Liver (tissue), 3 donors: ENCODE measurements around the gene YTHDF1.

ENCODE experiments used
- FOXA1 ChIP-seq: IDR thresholded peaks from 2 replicates; pipeline ENCODE4 v1.6.1; 2016; ENCODE audit warnings: antibody characterized with exemption
- RAD21 ChIP-seq, 2 donors: IDR thresholded peaks; 2 replicates each; pipeline ENCODE4 v1.6.1; 2016; ENCODE audit warnings: antibody characterized with exemption in 2 of 2, mild to moderate bottlenecking in 2 of 2
- TAF1 ChIP-seq: conservative IDR thresholded peaks from 2 replicates; pipeline ENCODE4 v1.6.1; 2016; ENCODE audit warnings: antibody characterized with exemption, mild to moderate bottlenecking
- YY1 ChIP-seq: IDR thresholded peaks from 2 replicates; pipeline ENCODE4 v1.6.1; 2016; ENCODE audit warnings: antibody characterized with exemption, mild to moderate bottlenecking
- TF ChIP-seq, protein P1 (sequence below): fragments of 150-350 bp; IDR thresholded peaks from 2 replicates; pipeline ENCODE4 v1.5.1; 2017; ENCODE audit warnings: improper control_type of control experiment, low read depth, low read length; ENCODE audit not compliant: missing input control
- TF ChIP-seq, protein P2 (sequence below): IDR thresholded peaks from 2 replicates; pipeline ENCODE4 v1.6.1; 2016; ENCODE audit warnings: antibody characterized with exemption
- TF ChIP-seq, protein P3 (sequence below): IDR thresholded peaks from 2 replicates; pipeline ENCODE4 v1.6.1; 2016; ENCODE audit warnings: antibody characterized with exemption, mild to moderate bottlenecking
- TF ChIP-seq, protein P4 (sequence below): IDR thresholded peaks from 2 replicates; pipeline ENCODE4 v1.6.1; 2016; ENCODE audit warnings: antibody characterized with exemption
- donor health status: healthy.
- donor health status: healthy.

DNA sequence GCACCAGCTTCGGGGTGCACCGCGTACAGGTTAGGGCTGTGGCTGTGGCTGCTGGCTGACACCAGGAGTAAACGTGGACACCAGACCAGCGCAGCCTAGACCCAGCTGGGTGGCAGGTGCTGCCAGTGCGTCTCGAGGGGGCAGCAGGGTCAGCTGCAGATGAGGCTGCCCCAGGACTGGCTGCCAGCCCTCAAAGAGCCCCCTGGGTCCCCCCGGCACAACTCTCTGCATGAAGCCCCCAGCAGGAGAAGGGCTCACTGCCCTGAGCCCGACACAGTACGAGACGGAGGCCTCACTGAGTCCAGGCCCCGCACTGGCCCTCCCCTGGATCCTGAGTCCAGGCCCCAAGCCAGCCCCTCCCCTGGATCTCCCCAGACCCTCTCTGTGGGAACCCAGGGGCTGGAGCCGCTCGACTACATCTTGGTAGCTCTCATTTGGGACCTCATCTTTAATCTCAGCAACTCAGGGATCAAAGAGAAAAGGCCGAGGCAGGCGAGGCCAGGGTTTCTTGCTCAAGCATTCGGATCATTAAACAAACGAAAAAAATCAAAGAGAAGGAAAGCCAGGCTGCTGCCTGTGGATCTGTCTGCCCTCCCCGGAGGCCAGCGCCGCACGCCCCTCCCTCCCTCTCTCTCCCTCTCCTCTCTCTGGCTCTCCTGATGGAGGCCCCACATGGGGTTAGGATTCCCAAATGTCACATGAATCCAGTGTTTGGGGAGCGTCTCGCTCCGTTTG is 45.3 kb upstream of the YTHDF1 start:
- TF ChIP-seq, protein P1, sequence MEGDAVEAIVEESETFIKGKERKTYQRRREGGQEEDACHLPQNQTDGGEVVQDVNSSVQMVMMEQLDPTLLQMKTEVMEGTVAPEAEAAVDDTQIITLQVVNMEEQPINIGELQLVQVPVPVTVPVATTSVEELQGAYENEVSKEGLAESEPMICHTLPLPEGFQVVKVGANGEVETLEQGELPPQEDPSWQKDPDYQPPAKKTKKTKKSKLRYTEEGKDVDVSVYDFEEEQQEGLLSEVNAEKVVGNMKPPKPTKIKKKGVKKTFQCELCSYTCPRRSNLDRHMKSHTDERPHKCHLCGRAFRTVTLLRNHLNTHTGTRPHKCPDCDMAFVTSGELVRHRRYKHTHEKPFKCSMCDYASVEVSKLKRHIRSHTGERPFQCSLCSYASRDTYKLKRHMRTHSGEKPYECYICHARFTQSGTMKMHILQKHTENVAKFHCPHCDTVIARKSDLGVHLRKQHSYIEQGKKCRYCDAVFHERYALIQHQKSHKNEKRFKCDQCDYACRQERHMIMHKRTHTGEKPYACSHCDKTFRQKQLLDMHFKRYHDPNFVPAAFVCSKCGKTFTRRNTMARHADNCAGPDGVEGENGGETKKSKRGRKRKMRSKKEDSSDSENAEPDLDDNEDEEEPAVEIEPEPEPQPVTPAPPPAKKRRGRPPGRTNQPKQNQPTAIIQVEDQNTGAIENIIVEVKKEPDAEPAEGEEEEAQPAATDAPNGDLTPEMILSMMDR, result no peak
- TF ChIP-seq TAF1, result no peak
- TF ChIP-seq, protein P2, sequence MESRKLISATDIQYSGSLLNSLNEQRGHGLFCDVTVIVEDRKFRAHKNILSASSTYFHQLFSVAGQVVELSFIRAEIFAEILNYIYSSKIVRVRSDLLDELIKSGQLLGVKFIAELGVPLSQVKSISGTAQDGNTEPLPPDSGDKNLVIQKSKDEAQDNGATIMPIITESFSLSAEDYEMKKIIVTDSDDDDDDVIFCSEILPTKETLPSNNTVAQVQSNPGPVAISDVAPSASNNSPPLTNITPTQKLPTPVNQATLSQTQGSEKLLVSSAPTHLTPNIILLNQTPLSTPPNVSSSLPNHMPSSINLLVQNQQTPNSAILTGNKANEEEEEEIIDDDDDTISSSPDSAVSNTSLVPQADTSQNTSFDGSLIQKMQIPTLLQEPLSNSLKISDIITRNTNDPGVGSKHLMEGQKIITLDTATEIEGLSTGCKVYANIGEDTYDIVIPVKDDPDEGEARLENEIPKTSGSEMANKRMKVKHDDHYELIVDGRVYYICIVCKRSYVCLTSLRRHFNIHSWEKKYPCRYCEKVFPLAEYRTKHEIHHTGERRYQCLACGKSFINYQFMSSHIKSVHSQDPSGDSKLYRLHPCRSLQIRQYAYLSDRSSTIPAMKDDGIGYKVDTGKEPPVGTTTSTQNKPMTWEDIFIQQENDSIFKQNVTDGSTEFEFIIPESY, result no peak
- no peak for TF ChIP-seq RAD21 (IDR thresholded peaks at IDR 0.05)
- TF ChIP-seq YY1, result no peak
- TF ChIP-seq, protein P3, sequence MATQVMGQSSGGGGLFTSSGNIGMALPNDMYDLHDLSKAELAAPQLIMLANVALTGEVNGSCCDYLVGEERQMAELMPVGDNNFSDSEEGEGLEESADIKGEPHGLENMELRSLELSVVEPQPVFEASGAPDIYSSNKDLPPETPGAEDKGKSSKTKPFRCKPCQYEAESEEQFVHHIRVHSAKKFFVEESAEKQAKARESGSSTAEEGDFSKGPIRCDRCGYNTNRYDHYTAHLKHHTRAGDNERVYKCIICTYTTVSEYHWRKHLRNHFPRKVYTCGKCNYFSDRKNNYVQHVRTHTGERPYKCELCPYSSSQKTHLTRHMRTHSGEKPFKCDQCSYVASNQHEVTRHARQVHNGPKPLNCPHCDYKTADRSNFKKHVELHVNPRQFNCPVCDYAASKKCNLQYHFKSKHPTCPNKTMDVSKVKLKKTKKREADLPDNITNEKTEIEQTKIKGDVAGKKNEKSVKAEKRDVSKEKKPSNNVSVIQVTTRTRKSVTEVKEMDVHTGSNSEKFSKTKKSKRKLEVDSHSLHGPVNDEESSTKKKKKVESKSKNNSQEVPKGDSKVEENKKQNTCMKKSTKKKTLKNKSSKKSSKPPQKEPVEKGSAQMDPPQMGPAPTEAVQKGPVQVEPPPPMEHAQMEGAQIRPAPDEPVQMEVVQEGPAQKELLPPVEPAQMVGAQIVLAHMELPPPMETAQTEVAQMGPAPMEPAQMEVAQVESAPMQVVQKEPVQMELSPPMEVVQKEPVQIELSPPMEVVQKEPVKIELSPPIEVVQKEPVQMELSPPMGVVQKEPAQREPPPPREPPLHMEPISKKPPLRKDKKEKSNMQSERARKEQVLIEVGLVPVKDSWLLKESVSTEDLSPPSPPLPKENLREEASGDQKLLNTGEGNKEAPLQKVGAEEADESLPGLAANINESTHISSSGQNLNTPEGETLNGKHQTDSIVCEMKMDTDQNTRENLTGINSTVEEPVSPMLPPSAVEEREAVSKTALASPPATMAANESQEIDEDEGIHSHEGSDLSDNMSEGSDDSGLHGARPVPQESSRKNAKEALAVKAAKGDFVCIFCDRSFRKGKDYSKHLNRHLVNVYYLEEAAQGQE, result no peak
- TF ChIP-seq FOXA1, result no peak
- TF ChIP-seq, protein P4, sequence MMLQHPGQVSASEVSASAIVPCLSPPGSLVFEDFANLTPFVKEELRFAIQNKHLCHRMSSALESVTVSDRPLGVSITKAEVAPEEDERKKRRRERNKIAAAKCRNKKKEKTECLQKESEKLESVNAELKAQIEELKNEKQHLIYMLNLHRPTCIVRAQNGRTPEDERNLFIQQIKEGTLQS, result no peak
